Muscle of arm (tissue), 12 donors: ENCODE results near the gene KCTD21. TPM values are rescaled to one million over a fixed set of nuclear protein-coding genes. Genes with fewer than 3 reads are reported as not detected.

Experiments used
- DNase-seq: peaks from one replicate; pipeline ENCODE4 v3.0.0-alpha.2; 2013
- polyA plus RNA-seq, 12 donors: library from polyadenylated mRNA; unstranded; fragments of 120-200 nt; gene quantifications; one replicate each; pipeline ENCODE4 v1.2.1, GENCODE V29; 2013; ENCODE audit not compliant: insufficient read length in 12 of 12

KCTD21 gene
- polyA plus RNA-seq, 12 donors = 6.2 to 8.0 (median 6.9) TPM; not detected in 2

GRCh38 chr11:78205256-78205655 lies 16.8 kb upstream of the KCTD21 start:
- no peak for DNase-seq

GRCh38 chr11:78203184-78203583 lies 14.8 kb upstream of the KCTD21 start:
- no peak for DNase-seq

- no peak for DNase-seq
Observed at GRCh38 chr11:78202733-78203167, 14.3 kb upstream of the KCTD21 start.

GRCh38 chr11:78201096-78201818 lies 12.8 kb upstream of the KCTD21 start:
- DNase-seq = no peak

- no peak for DNase-seq
Observed at GRCh38 chr11:78200553-78200952, 12.1 kb upstream of the KCTD21 start.

GRCh38 chr11:78200061-78200460 lies 11.6 kb upstream of the KCTD21 start:
- no peak for DNase-seq

- no peak for DNase-seq
Observed at GRCh38 chr11:78199653-78200015, 11.2 kb upstream of the KCTD21 start.

GRCh38 chr11:78199015-78199652 lies 10.7 kb upstream of the KCTD21 start:
- no peak for DNase-seq

GRCh38 chr11:78197816-78198215 lies 9.4 kb upstream of the KCTD21 start:
- DNase-seq = no peak

- no peak for DNase-seq
Observed at GRCh38 chr11:78196661-78197091, 8.2 kb upstream of the KCTD21 start.

GRCh38 chr11:78195917-78196560 lies 7.6 kb upstream of the KCTD21 start:
- no peak for DNase-seq

GRCh38 chr11:78194490-78194889 lies 6.1 kb upstream of the KCTD21 start:
- no peak for DNase-seq

- DNase-seq = no peak
Observed at GRCh38 chr11:78193806-78194205, 5.4 kb upstream of the KCTD21 start.

GRCh38 chr11:78192911-78193351 lies 4.5 kb upstream of the KCTD21 start:
- DNase-seq = no peak

- DNase-seq = no peak
Observed at GRCh38 chr11:78192223-78192719, 3.8 kb upstream of the KCTD21 start.

- no peak for DNase-seq
Observed at GRCh38 chr11:78190871-78191538, 2.6 kb upstream of the KCTD21 start.

- DNase-seq = no peak
Observed at GRCh38 chr11:78190374-78190773, 1.9 kb upstream of the KCTD21 start.

GRCh38 chr11:78189851-78190250 lies 1.4 kb upstream of the KCTD21 start:
- DNase-seq = no peak

- DNase-seq = no peak
Observed at GRCh38 chr11:78189174-78189724, 823 bp upstream of the KCTD21 start.

GRCh38 chr11:78187366-78188285 lies 800 bp downstream of the KCTD21 start:
- DNase-seq = no peak

GRCh38 chr11:78181185-78181584 lies 7.2 kb downstream of the KCTD21 start:
- no peak for DNase-seq
